ENCODE results near the gene FOXS1.

Gene FOXS1

DNA sequence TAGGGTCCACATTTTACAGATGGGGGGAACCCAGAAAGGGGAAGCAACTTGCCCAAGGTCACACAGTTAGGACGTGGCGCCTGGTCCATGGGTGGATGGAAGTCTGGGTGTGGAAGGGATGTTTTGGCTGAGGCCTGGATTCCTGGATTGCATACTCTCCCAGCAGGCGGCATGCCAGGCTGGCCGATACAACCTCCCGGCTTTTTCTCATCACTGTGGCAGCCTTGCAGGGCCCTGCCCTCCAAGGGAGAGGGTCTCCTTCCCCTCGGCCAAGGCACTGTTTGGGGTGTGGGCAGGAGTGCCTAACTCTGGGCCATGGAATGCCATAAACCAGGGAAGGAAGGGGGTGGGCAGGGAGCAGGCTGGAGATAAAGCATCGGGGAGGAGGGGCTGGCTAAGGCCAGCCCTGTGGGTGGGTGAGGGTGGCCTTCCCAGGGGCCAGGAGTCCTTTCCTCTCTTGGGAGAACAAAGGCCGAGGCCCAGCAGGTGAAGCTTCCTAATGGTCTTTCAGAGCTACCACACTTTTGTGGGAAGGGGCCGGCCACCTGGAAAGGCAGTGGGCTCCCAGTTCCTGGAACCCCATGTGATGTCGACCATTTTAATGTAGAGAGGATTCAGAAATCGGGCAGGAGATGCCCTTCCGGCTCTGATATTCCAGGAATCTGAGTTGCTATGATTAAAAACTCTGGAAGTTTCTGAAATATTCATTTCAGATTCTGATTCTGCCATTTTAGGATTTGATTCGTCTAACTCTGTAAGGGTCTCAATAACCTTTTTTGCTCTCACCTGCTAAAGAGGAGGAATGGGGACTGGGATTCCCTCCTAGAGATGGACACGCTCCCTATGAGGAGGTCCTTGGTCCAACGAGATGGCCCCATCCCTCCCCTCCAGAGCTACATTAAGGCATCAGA lies 4.2 kb downstream of the FOXS1 start:
- TF ChIP-seq FOXM1 (IDR thresholded peaks at IDR 0.05; ENCODE audit: borderline replicate concordance, low read depth) (no peak), TCF12 (IDR thresholded peaks at IDR 0.05; ENCODE audit: low read depth) (no peak), CREB1 (IDR thresholded peaks at IDR 0.05; ENCODE audit: low read depth) (no peak), NFIC (IDR thresholded peaks at IDR 0.05) (peak; percentile 47), RAD21 (IDR thresholded peaks at IDR 0.05; ENCODE audit: low read depth) (no peak), CEBPB (IDR thresholded peaks at IDR 0.05) (no peak), USF1 (IDR thresholded peaks at IDR 0.05) (no peak), TEAD4 (IDR thresholded peaks at IDR 0.05) (0 out of 2 replicates have a peak, but pooled peaks have one; percentile 44), MAX (IDR thresholded peaks at IDR 0.05) (no peak), ZBTB7A (IDR thresholded peaks at IDR 0.05; ENCODE audit: low read depth) (peak; percentile 78; the same call in 1 of the 2 replicates), EP300 (IDR thresholded peaks at IDR 0.05; ENCODE audit: borderline replicate concordance) (peak; percentile 31; the same call in 1 of the 2 replicates)
- TF ChIP-seq, protein P1, sequence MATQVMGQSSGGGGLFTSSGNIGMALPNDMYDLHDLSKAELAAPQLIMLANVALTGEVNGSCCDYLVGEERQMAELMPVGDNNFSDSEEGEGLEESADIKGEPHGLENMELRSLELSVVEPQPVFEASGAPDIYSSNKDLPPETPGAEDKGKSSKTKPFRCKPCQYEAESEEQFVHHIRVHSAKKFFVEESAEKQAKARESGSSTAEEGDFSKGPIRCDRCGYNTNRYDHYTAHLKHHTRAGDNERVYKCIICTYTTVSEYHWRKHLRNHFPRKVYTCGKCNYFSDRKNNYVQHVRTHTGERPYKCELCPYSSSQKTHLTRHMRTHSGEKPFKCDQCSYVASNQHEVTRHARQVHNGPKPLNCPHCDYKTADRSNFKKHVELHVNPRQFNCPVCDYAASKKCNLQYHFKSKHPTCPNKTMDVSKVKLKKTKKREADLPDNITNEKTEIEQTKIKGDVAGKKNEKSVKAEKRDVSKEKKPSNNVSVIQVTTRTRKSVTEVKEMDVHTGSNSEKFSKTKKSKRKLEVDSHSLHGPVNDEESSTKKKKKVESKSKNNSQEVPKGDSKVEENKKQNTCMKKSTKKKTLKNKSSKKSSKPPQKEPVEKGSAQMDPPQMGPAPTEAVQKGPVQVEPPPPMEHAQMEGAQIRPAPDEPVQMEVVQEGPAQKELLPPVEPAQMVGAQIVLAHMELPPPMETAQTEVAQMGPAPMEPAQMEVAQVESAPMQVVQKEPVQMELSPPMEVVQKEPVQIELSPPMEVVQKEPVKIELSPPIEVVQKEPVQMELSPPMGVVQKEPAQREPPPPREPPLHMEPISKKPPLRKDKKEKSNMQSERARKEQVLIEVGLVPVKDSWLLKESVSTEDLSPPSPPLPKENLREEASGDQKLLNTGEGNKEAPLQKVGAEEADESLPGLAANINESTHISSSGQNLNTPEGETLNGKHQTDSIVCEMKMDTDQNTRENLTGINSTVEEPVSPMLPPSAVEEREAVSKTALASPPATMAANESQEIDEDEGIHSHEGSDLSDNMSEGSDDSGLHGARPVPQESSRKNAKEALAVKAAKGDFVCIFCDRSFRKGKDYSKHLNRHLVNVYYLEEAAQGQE (IDR thresholded peaks at IDR 0.05; ENCODE audit: low read depth): no peak

GRCh38 chr20:31839782-31840487 lies 5.5 kb downstream of the FOXS1 start:
- TF ChIP-seq CREB1 (IDR thresholded peaks at IDR 0.05; ENCODE audit: low read depth) (no peak), FOXM1 (IDR thresholded peaks at IDR 0.05; ENCODE audit: borderline replicate concordance, low read depth) (no peak), TEAD4 (IDR thresholded peaks at IDR 0.05) (no peak), NFIC (IDR thresholded peaks at IDR 0.05) (no peak), ZBTB7A (IDR thresholded peaks at IDR 0.05; ENCODE audit: low read depth) (no peak), EGR1 (IDR thresholded peaks at IDR 0.05) (no peak), RAD21 (IDR thresholded peaks at IDR 0.05; ENCODE audit: low read depth) (no peak), TCF12 (IDR thresholded peaks at IDR 0.05; ENCODE audit: low read depth) (no peak), CEBPB (IDR thresholded peaks at IDR 0.05) (no peak), MAX (IDR thresholded peaks at IDR 0.05) (no peak), YY1 (IDR thresholded peaks at IDR 0.05; ENCODE audit: low read depth) (no peak), USF1 (IDR thresholded peaks at IDR 0.05) (no peak), TAF1 (IDR thresholded peaks at IDR 0.05; ENCODE audit: low read depth) (no peak), EP300 (IDR thresholded peaks at IDR 0.05; ENCODE audit: borderline replicate concordance) (no peak)
- TF ChIP-seq, protein P1 (IDR thresholded peaks at IDR 0.05; ENCODE audit: low read depth): no peak

DNA sequence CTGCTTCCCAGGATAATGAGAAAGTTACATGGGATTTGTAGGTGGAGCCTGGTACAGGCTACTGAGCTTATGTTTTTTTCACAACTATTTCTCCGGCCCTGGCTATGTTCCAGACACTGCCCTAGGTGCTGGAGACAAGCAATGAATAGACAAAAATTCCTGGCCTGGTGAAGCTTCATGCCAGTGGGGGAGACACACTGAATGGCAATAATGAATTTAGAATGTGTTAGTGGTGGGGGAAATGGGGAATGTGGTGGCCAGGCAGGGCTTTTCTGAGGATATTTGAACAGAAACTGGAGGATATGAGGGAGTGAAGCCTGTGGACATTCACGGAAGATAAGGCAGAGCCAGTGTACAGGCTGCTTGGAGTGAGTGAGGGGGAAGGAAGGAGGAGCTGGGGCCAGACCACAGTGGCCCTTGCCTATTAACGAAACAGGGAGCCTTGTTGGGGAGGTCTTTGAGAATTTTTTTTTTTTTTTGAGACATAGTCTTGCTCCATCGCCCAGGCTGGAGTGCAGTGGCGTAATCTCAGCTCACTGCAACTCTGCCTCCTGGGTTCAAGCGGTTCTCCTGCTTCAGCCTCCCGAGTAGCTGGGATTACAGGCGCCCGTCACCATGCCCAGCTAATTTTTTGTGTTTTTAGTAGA lies 6.6 kb downstream of the FOXS1 start:
- peak; percentile 33; the same call in 1 of the 2 replicates for TF ChIP-seq TEAD4 (IDR thresholded peaks at IDR 0.05)
- TF ChIP-seq NFIC (IDR thresholded peaks at IDR 0.05): peak; percentile 77; the same call in 1 of the 2 replicates
- TF ChIP-seq EP300 (IDR thresholded peaks at IDR 0.05; ENCODE audit: borderline replicate concordance): no peak
- TF ChIP-seq YY1 (IDR thresholded peaks at IDR 0.05; ENCODE audit: low read depth): no peak
- TF ChIP-seq RAD21 (IDR thresholded peaks at IDR 0.05; ENCODE audit: low read depth): no peak
- TF ChIP-seq FOXM1 (IDR thresholded peaks at IDR 0.05; ENCODE audit: borderline replicate concordance, low read depth): no peak
- TF ChIP-seq, protein P1 (IDR thresholded peaks at IDR 0.05; ENCODE audit: low read depth): peak; percentile 46; the same call in 1 of the 2 replicates
- TF ChIP-seq TCF12 (IDR thresholded peaks at IDR 0.05; ENCODE audit: low read depth): no peak; the same call in 1 of the 2 replicates
- no peak for TF ChIP-seq CREB1 (IDR thresholded peaks at IDR 0.05; ENCODE audit: low read depth)
- TF ChIP-seq USF1 (IDR thresholded peaks at IDR 0.05): no peak
- no peak for TF ChIP-seq ZBTB7A (IDR thresholded peaks at IDR 0.05; ENCODE audit: low read depth)
- TF ChIP-seq CEBPB (IDR thresholded peaks at IDR 0.05): no peak
- TF ChIP-seq TAF1 (IDR thresholded peaks at IDR 0.05; ENCODE audit: low read depth): no peak
- no peak for TF ChIP-seq EGR1 (IDR thresholded peaks at IDR 0.05)
- 0 out of 2 replicates have a peak, but pooled peaks have one; percentile 7 for TF ChIP-seq MAX (IDR thresholded peaks at IDR 0.05)
